ENCODE results near the gene DRGX. TPM values are rescaled to one million over a fixed set of nuclear protein-coding genes. Genes with fewer than 3 reads are reported as not detected.

The DRGX gene
- total and polyA plus RNA-seq, 2 experiments from 2014 or later: 0.09 TPM; not detected in 1

- no peak overlapping the region for H3K9ac ChIP-seq
- 53 to 54% methylated on average over 14 of the region's 14 CpGs for WGBS, 2 experiments (ENCODE audit: low coverage in 1 of 2, low lambda C conversion rate in 2 of 2, missing lambda C conversion rate in 2 of 2)
- in situ Hi-C loops (cut with MboI): no loop called here
Measured at GRCh38 chr10:49369216-49370162, 26.4 kb downstream of the DRGX start.

DNA sequence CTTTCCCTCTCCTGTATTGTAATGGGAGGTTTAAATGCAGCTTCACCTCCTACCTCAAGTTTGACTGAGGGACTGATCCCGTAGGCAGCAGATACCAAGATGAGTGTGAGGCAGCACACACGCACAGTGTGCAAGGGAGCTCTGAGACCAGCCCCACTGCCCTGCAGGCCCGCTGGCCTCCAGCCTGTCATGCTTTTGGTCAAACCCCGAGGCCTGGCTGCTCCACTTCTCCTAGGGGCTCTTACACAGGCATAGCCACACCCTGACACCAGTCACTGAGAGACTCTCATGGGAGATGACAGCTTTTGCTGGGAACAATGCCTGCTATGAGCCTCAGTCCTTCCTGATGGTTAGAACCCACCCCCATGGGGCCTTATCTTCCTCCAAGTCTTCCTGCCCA lies 27.6 kb downstream of the DRGX start:
- in situ Hi-C loops (cut with MboI): no loop called here
- Histone ChIP-seq H4K20me1 (ENCODE audit: insufficient read depth) (no peaks in the 10 kb centered on the region), H3K4me3 (no peak overlapping the region), H3K27ac (no peak overlapping the region), H3K27me3 (replicated peaks; ENCODE audit: insufficient read depth) (peaks cover 11% of the 10 kb centered on the region), H3K9ac (no peak overlapping the region), H3K9me3 (ENCODE audit: low read depth) (no peaks in the 10 kb centered on the region), H3K9me2 (ENCODE audit: insufficient read depth) (no peaks in the 10 kb centered on the region), H3K36me3 (ENCODE audit: low read depth) (no peaks in the 10 kb centered on the region), H3K4me1 (ENCODE audit: insufficient read depth) (no peaks in the 10 kb centered on the region), H2AFZ (no peak overlapping the region), H3K79me2 (ENCODE audit: insufficient read depth) (no peaks in the 10 kb centered on the region), H3F3A (ENCODE audit: insufficient read depth) (no peaks in the 10 kb centered on the region), H3K4me2 (ENCODE audit: unreplicated experiment) (no peak overlapping the region)
- TF ChIP-seq EZH2 (IDR thresholded peaks at IDR 0.05; ENCODE audit: insufficient read depth, poor library complexity, severe bottlenecking) (no peak), EZH2phosphoT487 (IDR thresholded peaks at IDR 0.05; ENCODE audit: insufficient read depth, low read depth) (no peak)
- DNase-seq: no peak
- 42 to 50% methylated on average over 4 of the region's 4 CpGs for WGBS, 2 experiments (ENCODE audit: low coverage in 1 of 2, low lambda C conversion rate in 2 of 2, missing lambda C conversion rate in 2 of 2)

More at GRCh38 chr10:49369216-49370162, 26.4 kb downstream of the DRGX start:
- Histone ChIP-seq H3K27me3 (replicated peaks; ENCODE audit: insufficient read depth) (peaks cover 7% of the 10 kb centered on the region), H3K4me2 (ENCODE audit: unreplicated experiment) (no peak overlapping the region), H3K79me2 (ENCODE audit: insufficient read depth) (no peaks in the 10 kb centered on the region), H3K36me3 (ENCODE audit: low read depth) (no peaks in the 10 kb centered on the region), H3K4me3 (no peak overlapping the region), H3K9me3 (ENCODE audit: low read depth) (no peaks in the 10 kb centered on the region), H2AFZ (no peak overlapping the region), H4K20me1 (ENCODE audit: insufficient read depth) (no peaks in the 10 kb centered on the region), H3K4me1 (ENCODE audit: insufficient read depth) (no peaks in the 10 kb centered on the region), H3K27ac (no peak overlapping the region), H3K9me2 (ENCODE audit: insufficient read depth) (no peaks in the 10 kb centered on the region), H3F3A (ENCODE audit: insufficient read depth) (no peaks in the 10 kb centered on the region)
- no peak for DNase-seq
- TF ChIP-seq EZH2phosphoT487 (IDR thresholded peaks at IDR 0.05; ENCODE audit: insufficient read depth, low read depth) (no peak), EZH2 (IDR thresholded peaks at IDR 0.05; ENCODE audit: insufficient read depth, poor library complexity, severe bottlenecking) (no peak)

GRCh38 chr10:49367600-49367999 lies 28.3 kb downstream of the DRGX start:
- H3K4me2 ChIP-seq (ENCODE audit: unreplicated experiment): no peak overlapping the region
- H3K4me3 ChIP-seq: no peak overlapping the region
- H4K20me1 ChIP-seq (ENCODE audit: insufficient read depth): no peaks in the 10 kb centered on the region
- no peak overlapping the region for H3K27ac ChIP-seq
- H3K9ac ChIP-seq: no peak overlapping the region
- H3K9me2 ChIP-seq (ENCODE audit: insufficient read depth): no peaks in the 10 kb centered on the region
- H3K79me2 ChIP-seq (ENCODE audit: insufficient read depth): no peaks in the 10 kb centered on the region
- peak; percentile 25 for DNase-seq
- WGBS, 2 experiments (ENCODE audit: low coverage in 1 of 2, low lambda C conversion rate in 2 of 2, missing lambda C conversion rate in 2 of 2): 21 to 26% methylated on average over 5 of the region's 5 CpGs
- no peaks in the 10 kb centered on the region for H3K9me3 ChIP-seq (ENCODE audit: low read depth)
- H3F3A ChIP-seq (ENCODE audit: insufficient read depth): no peaks in the 10 kb centered on the region
- in situ Hi-C loops (cut with MboI): no loop called here
- H3K27me3 ChIP-seq (replicated peaks; ENCODE audit: insufficient read depth): peaks cover 11% of the 10 kb centered on the region
- no peak overlapping the region for H2AFZ ChIP-seq
- H3K4me1 ChIP-seq (ENCODE audit: insufficient read depth): no peaks in the 10 kb centered on the region
- H3K36me3 ChIP-seq (ENCODE audit: low read depth): no peaks in the 10 kb centered on the region
- TF ChIP-seq EZH2phosphoT487 (IDR thresholded peaks at IDR 0.05; ENCODE audit: insufficient read depth, low read depth) (no peak), EZH2 (IDR thresholded peaks at IDR 0.05; ENCODE audit: insufficient read depth, poor library complexity, severe bottlenecking) (no peak)

DNA sequence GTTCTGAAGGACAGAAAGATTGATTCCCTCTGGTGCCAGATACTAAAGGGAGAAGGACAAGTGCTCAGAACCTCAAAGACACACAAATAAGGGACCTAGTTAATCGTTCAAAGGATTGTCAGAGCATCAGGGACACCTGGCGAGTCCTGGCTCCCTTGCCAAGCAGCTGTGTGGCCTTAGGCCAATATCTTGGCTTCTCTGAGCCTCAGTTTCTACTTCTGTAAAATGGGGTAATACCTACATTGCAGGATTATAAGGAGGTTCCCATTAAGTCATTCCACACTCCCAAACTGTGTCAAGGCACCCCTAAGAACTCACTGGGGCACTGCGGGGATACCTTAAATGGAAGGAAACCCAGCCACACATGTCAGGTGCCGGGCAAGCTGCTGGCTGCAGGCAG lies 29.4 kb downstream of the DRGX start:
- Histone ChIP-seq H3K4me3 (no peak overlapping the region), H3K9ac (no peak overlapping the region), H3K27ac (no peak overlapping the region), H3K36me3 (ENCODE audit: low read depth) (no peaks in the 10 kb centered on the region), H3K79me2 (ENCODE audit: insufficient read depth) (no peaks in the 10 kb centered on the region), H3K4me2 (ENCODE audit: unreplicated experiment) (no peak overlapping the region), H3K27me3 (replicated peaks; ENCODE audit: insufficient read depth) (peaks cover 11% of the 10 kb centered on the region), H2AFZ (no peak overlapping the region), H4K20me1 (ENCODE audit: insufficient read depth) (no peaks in the 10 kb centered on the region), H3K4me1 (ENCODE audit: insufficient read depth) (no peaks in the 10 kb centered on the region), H3F3A (ENCODE audit: insufficient read depth) (no peaks in the 10 kb centered on the region), H3K9me3 (ENCODE audit: low read depth) (no peaks in the 10 kb centered on the region), H3K9me2 (ENCODE audit: insufficient read depth) (no peaks in the 10 kb centered on the region)
- in situ Hi-C loops (cut with MboI): no loop called here
- 37 to 40% methylated on average over 4 of the region's 4 CpGs for WGBS, 2 experiments (ENCODE audit: low coverage in 1 of 2, low lambda C conversion rate in 2 of 2, missing lambda C conversion rate in 2 of 2)
- no peak for DNase-seq
- TF ChIP-seq EZH2phosphoT487 (IDR thresholded peaks at IDR 0.05; ENCODE audit: insufficient read depth, low read depth) (no peak), EZH2 (IDR thresholded peaks at IDR 0.05; ENCODE audit: insufficient read depth, poor library complexity, severe bottlenecking) (no peak)

Measured in GM23248 (cell line).